B cell (primary cell): ENCODE results near the gene PGAM2. TPM values are rescaled to one million over a fixed set of nuclear protein-coding genes. Genes with fewer than 3 reads are reported as not detected.
A peak's percentile ranks its signal among the peaks of the same experiment; 100 is the strongest.

Source experiments
- ATAC-seq: fragments of 200-7000 bp; cut with Tn5 transposase; one replicate; pipeline ENCODE4 v1.10.0; 2021; ENCODE audit warnings: low read depth, mild to moderate bottlenecking, moderate number of reproducible peaks, moderate library complexity
- CTCF ChIA-PET: fragments of 350-600 bp; sonication (Branson Sonifier 250); formaldehyde crosslinking; loops from one replicate; lab custom pipeline; 2021; ENCODE audit warnings: antibody characterized with exemption, inconsistent platforms; lab: Charles Lee
- POLR2A ChIA-PET: fragments of 350-600 bp; sonication (Branson Sonifier 250); formaldehyde crosslinking; loops from one replicate; lab custom pipeline; 2021; ENCODE audit warnings: antibody characterized with exemption; lab: Charles Lee
- DNase-seq: peaks from one replicate; pipeline ENCODE4 v3.0.0; 2013
- H2AFZ ChIP-seq: 2 replicates; pipeline ENCODE4 v1.6.1; 2012; ENCODE audit warnings: mild to moderate bottlenecking, low read depth, low read length; ENCODE audit not compliant: insufficient read depth, poor library complexity, severe bottlenecking
- H3K27ac ChIP-seq, 2 donors: 1 replicate in 1 of 2; 2 replicates in 1 of 2; pipeline ENCODE4 v1.5.1; 2012 to 2013; ENCODE audit warnings: low read length in 2 of 2, mild to moderate bottlenecking in 2 of 2, moderate library complexity in 1 of 2
- H3K27me3 ChIP-seq, 4 experiments: fragments of 200-600 bp in 1 of 4; sonication (generic) in 1 of 4; replicated peaks in 1 of 4; 1 replicate in 2 of 4; 2 replicates in 2 of 4; pipeline versions ENCODE4 v1.6.1 to v1.7.0; 2013 to 2016; ENCODE audit warnings: low read length in 3 of 4, mild to moderate bottlenecking in 2 of 4, mixed read lengths in 1 of 4, moderate library complexity in 1 of 4; ENCODE audit not compliant: insufficient read depth in 4 of 4, control insufficient read depth in 3 of 4; ENCODE audit errors: control extremely low read depth in 1 of 4
- H3K36me3 ChIP-seq, 2 experiments: replicated peaks in 1 of 2; 1 replicate in 1 of 2; 2 replicates in 1 of 2; pipeline versions ENCODE4 v1.6.1 to v1.7.1; 2013; ENCODE audit warnings: low read length in 1 of 2; ENCODE audit not compliant: insufficient read depth in 2 of 2, control insufficient read depth in 1 of 2; ENCODE audit errors: control extremely low read depth in 1 of 2, extremely low read depth in 1 of 2
- H3K4me1 ChIP-seq, 2 donors: fragments of 200-600 bp in 1 of 2; sonication (generic) in 1 of 2; 1 replicate in 1 of 2; 2 replicates in 1 of 2; pipeline versions ENCODE4 v1.5.1 to v1.6.1; 2013 to 2017; ENCODE audit warnings: low read length in 2 of 2; ENCODE audit not compliant: control insufficient read depth in 2 of 2, insufficient read depth in 2 of 2
- H3K4me2 ChIP-seq: replicated peaks from 2 replicates; pipeline ENCODE3; 2012; ENCODE audit warnings: mild to moderate bottlenecking, low read depth, low read length; ENCODE audit not compliant: poor library complexity, severe bottlenecking
- H3K4me3 ChIP-seq, 5 experiments: fragments of 200-600 bp in 1 of 5; sonication (generic) in 1 of 5; 1 replicate in 3 of 5; 2 replicates in 2 of 5; pipeline versions ENCODE4 v1.5.1 to v1.7.0; 2011 to 2016; ENCODE audit warnings: low read length in 4 of 5, mild to moderate bottlenecking in 4 of 5, low read depth in 2 of 5, control low read depth in 1 of 5, moderate library complexity in 1 of 5; ENCODE audit not compliant: insufficient read depth in 1 of 5; ENCODE audit errors: control extremely low read depth in 1 of 5, extremely low read depth in 1 of 5
- H3K79me2 ChIP-seq: fragments of 200-600 bp; sonication (generic); one replicate; pipeline ENCODE4 v1.6.0; 2016; ENCODE audit warnings: low read length; ENCODE audit not compliant: control insufficient read depth, insufficient read depth
- H3K9ac ChIP-seq: fragments of 200-600 bp; sonication (generic); 2 replicates; pipeline ENCODE4 v1.6.1; 2017; ENCODE audit warnings: mild to moderate bottlenecking, low read length, moderate library complexity
- H3K9me3 ChIP-seq, 3 donors: one replicate each; pipeline versions ENCODE4 v1.6.1 to v1.7.1; 2013; ENCODE audit warnings: low read length in 2 of 3; ENCODE audit not compliant: control insufficient read depth in 2 of 3, insufficient read depth in 1 of 3; ENCODE audit errors: control extremely low read depth in 1 of 3
- H4K20me1 ChIP-seq: 2 replicates; pipeline ENCODE4 v1.6.0; 2012; ENCODE audit warnings: mild to moderate bottlenecking, low read length; ENCODE audit not compliant: insufficient read depth, control insufficient read depth, poor library complexity, severe bottlenecking
- H3K27ac Mint-ChIP-seq: one replicate; pipeline ENCODE4 v1.8.0; 2021; ENCODE audit warnings: mixed read lengths
- H3K27me3 Mint-ChIP-seq: one replicate; pipeline ENCODE4 v1.8.0; 2021; ENCODE audit warnings: mixed read lengths
- H3K4me1 Mint-ChIP-seq: one replicate; pipeline ENCODE4 v1.8.0; 2021; ENCODE audit warnings: mixed read lengths
- H3K4me3 Mint-ChIP-seq: one replicate; pipeline ENCODE4 v1.8.0; 2021; ENCODE audit warnings: mixed read lengths
- H3K9me3 Mint-ChIP-seq: one replicate; pipeline ENCODE4 v1.8.0; 2022; ENCODE audit warnings: mixed read lengths; ENCODE audit not compliant: insufficient read depth
- CTCF ChIP-seq: fragments of 200-600 bp; IDR thresholded peaks from one replicate; pipeline ENCODE4 v1.8.0; 2022; ENCODE audit warnings: antibody characterized with exemption, mild to moderate bottlenecking
- EZH2 ChIP-seq: IDR thresholded peaks from 2 replicates; pipeline ENCODE4 v1.6.1; 2012; ENCODE audit warnings: borderline replicate concordance, low read depth, mild to moderate bottlenecking, moderate library complexity, low read length; ENCODE audit not compliant: insufficient read depth, poor library complexity, severe bottlenecking
- WGBS: methylation state at CpG from one replicate; pipeline ENCODE4 v1.1.5; 2013; ENCODE audit warnings: missing lambda C conversion rate; ENCODE audit not compliant: insufficient coverage; 5-methylcytosine and 5-hydroxymethylcytosine counted together
- intact Hi-C: fragments of 100-400 bp; cut with micrococcal nuclease; formaldehyde crosslinking; loops from one replicate; pipeline ENCODE4 v1.10.0; 2022
- polyA plus RNA-seq: library from polyadenylated mRNA; depleted of rRNA; stranded (reverse); fragments of >200 nt; gene quantifications from 2 replicates; pipeline ENCODE4 v1.2.3, GENCODE V29; 2012
- total RNA-seq, 2 donors: library from RNA; stranded (reverse); fragments of 120-200 nt in 1 of 2; gene quantifications; 1 replicate in 1 of 2; 2 replicates in 1 of 2; pipeline versions ENCODE4 v1.2.3 to v1.2.4, GENCODE V29; 2013 to 2022

PGAM2 gene
- total and polyA plus RNA-seq, 2 donors (not counting 1 experiment from before 2014, with no cell fraction given), result 0.69 to 3.2 TPM

- peaks cover 61% of the 10 kb centered on the region for H3K4me1 Mint-ChIP-seq
- no peak overlapping the region for H3K4me3 ChIP-seq
- WGBS, result 97% methylated on average over 6 of the region's 11 CpGs
- no peaks in the 10 kb centered on the region for H3K9me3 Mint-ChIP-seq
- peak overlapping the region; percentile 84 for H3K4me2 ChIP-seq
- DNase-seq, result no peak
- TF ChIP-seq EZH2 (no peak), CTCF (no peak)
- CTCF ChIA-PET, result interaction anchor here (1.5 to 1.6 kb wide), 2 partner anchors 12 to 58 kb away, joined by 4 to 7 read pairs; no protein-coding TSS in a partner anchor
- no peak overlapping the region for H2AFZ ChIP-seq
- peaks cover 43 to 64% of the 10 kb centered on the region in 2 donors for H3K4me1 ChIP-seq
- H3K27ac ChIP-seq, result peak overlapping the region; percentile 68 to 98
- no peaks in the 10 kb centered on the region for H3K9me3 ChIP-seq
- H3K27ac Mint-ChIP-seq, result peak overlapping the region; percentile 96
- peaks cover 0 to 65% of the 10 kb centered on the region in 2 experiments for H3K36me3 ChIP-seq
- POLR2A ChIA-PET, result interaction anchor here (0.6 to 1.8 kb wide), 3 partner anchors 13 to 377 kb away, joined by 3 to 7 read pairs (median 3); partner anchors contain the start of gene PGAM2
- no peaks in the 10 kb centered on the region for H3K27me3 ChIP-seq
- peak overlapping the region; percentile 76 for H3K4me3 Mint-ChIP-seq
- H4K20me1 ChIP-seq, result peaks cover 6% of the 10 kb centered on the region
- H3K9ac ChIP-seq, result no peak overlapping the region
- intact Hi-C loops, result no loop called here
- H3K79me2 ChIP-seq, result peaks cover 46% of the 10 kb centered on the region
- H3K27me3 Mint-ChIP-seq, result no peaks in the 10 kb centered on the region
- ATAC-seq, result no peak
These were observed 14.1 kb upstream of the PGAM2 start for GRCh38 chr7:44079331-44080021.

DNA sequence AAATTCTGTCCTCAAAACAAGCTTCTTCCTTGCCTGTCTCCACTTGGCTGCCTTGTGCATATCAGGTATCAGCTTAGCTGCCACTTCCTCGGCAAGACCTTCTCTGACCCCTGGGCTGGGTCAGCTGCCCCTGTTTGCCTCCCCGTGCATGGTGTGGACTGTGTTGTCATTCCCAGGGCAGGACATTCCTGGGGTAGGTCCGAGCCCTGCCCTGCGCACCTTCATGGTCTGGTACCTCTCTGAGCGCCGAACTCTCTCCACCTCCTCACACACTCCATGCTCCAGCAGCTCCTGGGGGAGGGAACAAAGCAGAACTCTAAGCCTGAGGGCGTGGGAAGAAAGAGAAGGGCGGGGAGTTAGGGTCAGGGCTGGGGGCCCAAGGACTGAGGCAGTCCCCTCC, 13.2 kb upstream of the PGAM2 start:
- intact Hi-C loops, result no loop called here
- Mint-ChIP-seq H3K9me3 (no peaks in the 10 kb centered on the region), H3K4me3 (peak overlapping the region; percentile 76), H3K27ac (peak overlapping the region; percentile 96), H3K27me3 (no peaks in the 10 kb centered on the region), H3K4me1 (peaks cover 67% of the 10 kb centered on the region)
- DNase-seq (peak; percentile 44), ATAC-seq (no peak)
- Histone ChIP-seq H3K9me3 (no peaks in the 10 kb centered on the region), H4K20me1 (peaks cover 9% of the 10 kb centered on the region), H3K4me1 (peaks cover 52 to 73% of the 10 kb centered on the region in 2 donors), H3K4me3 (no peak overlapping the region), H3K79me2 (peaks cover 51% of the 10 kb centered on the region), H3K36me3 (peaks cover 0 to 69% of the 10 kb centered on the region in 2 experiments), H3K9ac (no peak overlapping the region), H3K4me2 (peak overlapping the region; percentile 46), H3K27ac (peak overlapping the region; percentile 68 to 98), H3K27me3 (no peaks in the 10 kb centered on the region), H2AFZ (no peak overlapping the region)
- POLR2A ChIA-PET, result interaction anchor here (0.7 to 1.8 kb wide), 4 partner anchors 12 to 35 kb away, joined by 3 to 7 read pairs (median 3); partner anchors contain the start of genes DBNL and PGAM2
- 45% methylated on average over 4 of the region's 8 CpGs for WGBS
- TF ChIP-seq CTCF (no peak), EZH2 (no peak)
- CTCF ChIA-PET, result interaction anchor here (0.9 to 1.5 kb wide), 2 partner anchors 11 to 24 kb away, joined by 3 to 7 read pairs; no protein-coding TSS in a partner anchor
